ENCODE measurements around the gene SUMF1. TPM values are rescaled to one million over a fixed set of nuclear protein-coding genes. Genes with fewer than 3 reads are reported as not detected.
A peak's percentile ranks its signal among the peaks of the same experiment; 100 is the strongest.

Gene SUMF1
- total RNA-seq, 1 donor from 2014 or later = 61.2 TPM

DNA sequence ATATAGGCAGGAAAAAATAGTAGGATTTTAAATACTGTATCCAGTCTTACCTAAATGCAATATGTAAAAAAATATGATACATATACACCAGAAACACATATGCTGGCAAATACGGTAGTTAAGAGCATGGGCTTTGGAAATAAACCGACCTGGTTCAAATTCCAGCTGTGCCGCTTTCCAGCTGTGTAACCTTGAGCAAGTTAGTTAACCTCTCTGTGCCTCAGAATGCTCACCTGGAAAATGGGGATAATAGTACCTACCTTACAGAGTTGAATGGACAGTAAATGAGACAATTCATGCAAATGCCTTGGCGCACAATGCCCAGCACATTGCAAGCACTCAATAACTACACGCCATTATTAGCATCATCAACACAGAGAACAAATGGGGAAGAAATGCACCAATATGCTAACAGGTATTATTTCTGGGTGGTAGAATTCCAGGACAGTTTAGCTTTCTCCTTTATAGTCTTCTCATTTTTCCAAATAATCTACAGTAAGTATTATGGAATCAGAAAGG lies 50.6 kb downstream of the SUMF1 start:
- DNase-seq (ENCODE audit: low read depth, low spot score) = no peak

DNA sequence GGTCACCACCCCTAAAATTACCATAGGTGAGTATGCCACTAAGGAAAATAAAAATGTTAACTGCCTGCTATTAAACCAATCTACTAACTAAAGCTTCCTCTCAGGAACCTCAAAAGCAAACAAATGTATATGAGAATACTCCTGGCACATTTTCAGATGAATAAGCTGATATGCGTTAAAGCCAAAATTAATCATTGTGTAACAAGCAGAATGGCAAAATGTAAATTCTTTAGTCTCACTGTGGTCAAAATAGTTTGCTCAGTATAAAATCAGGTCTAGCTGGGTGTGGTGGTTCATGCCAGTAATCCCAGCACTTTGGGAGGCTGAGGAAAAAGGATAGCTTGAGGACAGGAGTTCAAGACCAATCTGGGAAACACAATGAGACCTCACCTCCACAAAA lies 53.6 kb downstream of the SUMF1 start:
- no peak for DNase-seq (ENCODE audit: low read depth, low spot score)

DNA sequence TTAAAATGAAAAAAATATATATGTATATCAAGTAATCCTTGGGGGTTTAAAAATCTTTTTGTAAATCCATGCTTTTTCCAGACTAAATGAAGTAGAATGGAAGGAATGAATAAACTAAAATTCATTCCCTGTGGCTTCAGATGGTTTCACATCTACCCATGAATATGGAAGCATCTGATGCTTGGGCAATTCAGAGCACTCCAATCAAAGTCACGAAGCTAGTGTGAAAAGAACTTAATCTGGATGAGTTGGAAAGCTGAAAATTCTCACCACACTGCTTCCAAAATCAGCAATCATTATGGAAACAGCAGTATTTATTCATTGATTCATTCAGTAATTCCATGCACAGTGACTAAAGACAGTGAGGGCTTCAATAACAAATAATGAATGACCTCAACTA lies 55.2 kb downstream of the SUMF1 start:
- no peak for DNase-seq (ENCODE audit: low read depth, low spot score)

DNA sequence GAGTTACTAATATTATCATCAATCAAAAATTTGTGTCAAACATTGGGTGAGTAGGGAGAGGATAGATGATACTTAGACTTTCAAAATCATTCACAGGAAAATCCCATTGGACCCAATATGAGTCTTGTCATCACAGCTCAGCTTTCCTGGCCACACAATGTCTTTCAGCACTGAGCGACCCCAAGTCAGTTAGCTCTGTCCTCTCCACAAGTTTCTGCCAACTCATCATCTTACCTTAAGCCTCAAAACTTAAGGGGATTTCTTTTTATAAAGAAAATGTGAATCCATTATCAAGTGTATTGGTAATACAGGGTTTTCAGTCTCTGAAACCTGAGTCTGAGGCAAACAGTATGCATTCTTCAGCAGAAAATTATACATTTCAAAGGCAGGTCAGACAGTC lies 55.8 kb downstream of the SUMF1 start:
- DNase-seq (ENCODE audit: low read depth, low spot score) = no peak

DNA sequence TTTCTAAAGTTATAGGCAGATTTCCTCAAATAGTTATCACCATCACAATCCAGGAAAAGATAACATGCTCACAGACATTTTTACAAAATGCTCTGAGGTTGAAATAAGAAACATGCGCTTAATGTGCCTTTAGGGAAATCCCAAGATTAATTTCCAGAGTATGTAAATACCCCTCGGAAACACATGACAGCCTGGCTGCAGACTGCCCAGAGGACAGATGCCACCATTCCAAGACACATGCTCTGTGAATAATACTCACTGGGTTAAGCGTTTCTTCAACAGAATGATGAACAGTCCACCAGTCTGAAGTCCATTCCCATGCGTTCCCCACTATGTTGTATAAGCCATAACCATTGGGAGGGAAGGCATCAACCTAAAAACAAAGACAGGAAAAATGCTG lies 56.5 kb downstream of the SUMF1 start:
- DNase-seq (ENCODE audit: low read depth, low spot score) = no peak

DNA sequence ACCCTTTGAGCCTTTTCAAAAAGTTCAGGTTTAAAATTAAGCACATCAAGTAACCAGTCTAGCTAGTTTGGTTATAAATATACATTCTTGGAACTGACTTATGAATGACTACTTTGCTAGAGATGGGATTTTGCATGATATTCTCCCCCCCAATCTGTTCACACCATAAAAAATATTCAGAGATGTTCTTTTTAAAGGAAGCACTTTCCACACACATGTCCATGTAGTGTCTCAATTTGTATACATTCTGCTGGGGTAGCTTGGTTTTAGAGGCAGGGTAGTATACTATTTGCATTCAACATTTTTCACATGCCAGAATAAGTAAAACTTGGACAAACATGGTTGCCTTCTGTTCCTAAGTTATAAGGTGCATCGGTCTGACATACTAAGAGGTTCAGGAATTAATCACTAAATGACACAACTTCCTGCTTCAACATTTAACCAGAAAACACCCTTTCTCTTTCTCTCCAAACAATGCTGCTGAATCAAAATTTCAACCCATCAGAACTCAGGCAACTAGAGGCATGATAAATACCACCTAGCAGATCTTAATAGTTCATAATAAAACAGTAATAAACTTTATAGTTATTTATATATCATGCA lies 57.0 kb downstream of the SUMF1 start:
- DNase-seq (ENCODE audit: low read depth, low spot score) = no peak

DNA sequence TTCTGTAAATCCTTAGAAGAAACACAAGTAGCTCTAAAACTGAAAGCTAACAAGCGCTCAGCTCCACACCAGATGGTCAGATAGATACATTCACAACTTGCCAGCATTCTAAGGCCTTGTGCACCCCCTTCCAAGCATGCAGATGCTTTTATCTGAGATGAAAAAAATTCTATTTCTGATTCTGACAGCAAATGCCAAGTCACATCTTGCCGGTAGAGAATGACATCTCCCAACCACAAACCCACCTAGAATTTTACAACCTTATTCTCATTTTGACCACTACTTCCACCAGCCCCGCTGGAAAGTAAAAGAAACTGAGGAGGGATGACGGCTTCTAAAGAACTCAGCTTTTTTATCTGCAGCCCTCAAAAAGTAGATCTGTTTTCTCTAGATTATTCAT lies 57.7 kb downstream of the SUMF1 start:
- DNase-seq (ENCODE audit: low read depth, low spot score) = no peak

DNA sequence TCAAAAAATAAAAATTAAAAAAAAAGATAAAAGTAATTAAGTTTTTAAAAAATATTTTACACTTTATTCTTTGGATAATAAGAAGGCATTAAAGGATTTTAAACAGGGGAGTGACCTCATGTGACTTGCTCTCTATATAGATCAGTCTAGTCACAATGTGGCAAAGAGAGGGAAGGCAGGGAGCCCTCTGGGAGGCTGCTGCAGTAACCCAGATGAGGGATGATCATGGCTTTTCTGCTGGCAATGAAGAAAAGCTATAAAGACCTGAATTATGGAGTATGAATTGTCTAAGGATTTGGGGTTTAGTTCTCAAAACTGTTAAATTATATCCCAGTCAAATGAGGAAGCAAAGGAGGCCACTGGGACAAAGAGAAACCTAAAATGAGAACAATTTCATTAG lies 58.1 kb downstream of the SUMF1 start:
- DNase-seq (ENCODE audit: low read depth, low spot score) = no peak

DNA sequence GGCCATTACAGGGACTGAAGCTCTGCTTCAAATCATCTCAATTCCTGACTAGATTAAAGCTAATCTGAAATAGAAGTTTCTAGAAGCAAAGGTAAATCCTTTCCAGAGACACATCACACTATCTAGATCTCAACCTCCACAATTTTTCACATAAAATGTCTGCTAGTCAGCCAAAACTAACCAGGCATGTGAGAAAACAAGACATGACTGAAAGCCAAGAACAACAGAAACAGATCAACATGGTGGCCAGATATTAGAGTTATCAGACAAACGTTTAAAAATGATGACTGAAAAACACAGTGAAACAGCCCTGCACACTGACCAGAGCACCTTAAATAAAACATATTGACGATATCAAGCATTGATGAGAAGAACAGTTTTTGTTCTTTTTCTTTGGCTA lies 59.1 kb downstream of the SUMF1 start:
- no peak for DNase-seq (ENCODE audit: low read depth, low spot score)

DNA sequence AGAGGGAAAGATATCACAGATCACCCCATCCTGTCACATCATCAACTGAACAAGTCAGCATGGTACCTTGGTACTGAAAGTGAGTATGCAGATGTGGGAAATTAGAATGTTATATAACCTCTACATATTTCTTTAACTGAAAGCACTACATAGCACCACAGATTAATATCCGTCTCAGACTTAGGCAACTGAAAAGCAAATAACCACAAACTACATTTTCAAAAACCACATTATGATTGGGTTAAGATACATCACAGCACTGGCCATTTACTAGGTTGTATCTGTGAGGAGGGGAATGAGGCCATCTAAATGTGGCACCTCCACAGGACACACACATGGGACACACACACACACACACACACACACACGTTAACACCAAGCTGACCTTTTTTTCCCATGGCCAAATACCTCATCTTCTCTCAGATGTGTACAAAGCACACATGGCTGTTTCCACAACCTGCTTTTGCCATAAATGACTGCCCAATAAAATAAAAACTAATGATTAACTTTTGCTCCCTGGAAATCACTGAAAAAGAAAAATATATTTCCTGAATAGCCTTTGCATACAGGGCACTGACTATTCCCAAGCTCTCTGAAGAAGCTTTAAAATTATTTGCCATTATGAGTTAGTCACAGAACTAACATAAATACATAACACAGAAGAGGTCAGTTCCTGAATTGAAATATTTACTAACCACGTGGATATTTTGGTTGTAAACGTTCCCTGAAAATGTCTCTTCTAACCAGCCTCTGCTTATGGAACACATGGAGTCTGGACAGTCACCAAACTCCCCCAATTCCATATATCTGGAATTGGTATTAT lies 60.1 kb downstream of the SUMF1 start:
- DNase-seq (ENCODE audit: low read depth, low spot score) = no peak

DNA sequence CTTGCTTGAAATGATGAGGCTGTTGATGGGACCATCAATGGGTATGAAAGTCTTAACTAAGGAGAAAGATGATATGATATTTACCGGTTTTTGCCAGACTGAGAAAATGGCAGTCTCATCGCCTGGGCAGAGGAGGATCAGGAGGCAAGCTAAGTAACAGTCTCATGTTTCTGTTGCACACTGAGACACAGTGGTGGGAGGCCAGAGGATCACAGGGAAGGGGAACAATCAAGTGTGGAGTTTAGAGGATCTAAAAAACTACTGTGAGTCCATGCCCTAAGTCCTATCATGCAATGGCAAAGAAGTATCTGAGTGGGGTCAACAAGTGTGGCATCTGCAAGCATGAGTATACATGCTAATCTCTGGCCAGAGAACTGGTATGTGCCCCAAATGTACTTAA lies 62.2 kb downstream of the SUMF1 start:
- DNase-seq (ENCODE audit: low read depth, low spot score) = no peak

DNA sequence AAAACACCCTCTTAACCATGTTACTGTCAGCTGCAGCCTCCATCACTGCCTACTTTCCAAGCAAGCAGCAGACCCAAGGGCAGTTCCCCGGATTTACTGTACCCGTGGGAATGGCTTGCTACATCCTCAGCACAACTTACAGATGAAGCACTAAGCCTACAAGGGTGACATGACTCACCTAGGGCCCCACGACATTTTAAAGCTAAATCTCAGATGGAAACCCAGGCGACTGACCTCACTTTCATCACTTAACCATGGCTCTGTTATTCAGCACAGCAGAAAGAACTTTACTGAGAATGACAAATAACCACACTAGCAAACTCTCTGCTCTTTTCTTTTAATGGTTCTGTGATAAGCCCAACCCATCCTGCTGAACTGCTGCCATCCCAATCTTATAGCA lies 65.6 kb downstream of the SUMF1 start:
- DNase-seq (ENCODE audit: low read depth, low spot score) = no peak

DNA sequence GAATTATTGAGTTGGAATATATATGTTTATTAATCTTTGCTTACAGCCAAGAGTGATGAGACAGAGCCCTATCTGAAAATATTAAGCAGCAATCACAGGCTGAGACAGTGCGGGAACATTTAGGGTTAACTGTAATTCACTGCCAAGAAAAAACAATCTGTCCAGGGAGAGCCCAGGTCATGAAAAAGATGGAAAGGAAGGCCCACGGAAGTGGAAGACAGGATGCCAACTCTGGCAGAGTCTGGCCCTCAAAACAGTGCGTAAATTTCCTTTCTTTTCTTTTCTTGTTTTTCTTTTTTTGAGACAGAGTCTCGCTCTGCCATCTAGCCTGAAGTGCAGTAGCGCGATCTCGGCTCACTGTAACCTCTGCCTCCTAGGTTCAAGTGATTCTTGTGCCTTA lies 67.6 kb downstream of the SUMF1 start:
- DNase-seq (ENCODE audit: low read depth, low spot score) = no peak

DNA sequence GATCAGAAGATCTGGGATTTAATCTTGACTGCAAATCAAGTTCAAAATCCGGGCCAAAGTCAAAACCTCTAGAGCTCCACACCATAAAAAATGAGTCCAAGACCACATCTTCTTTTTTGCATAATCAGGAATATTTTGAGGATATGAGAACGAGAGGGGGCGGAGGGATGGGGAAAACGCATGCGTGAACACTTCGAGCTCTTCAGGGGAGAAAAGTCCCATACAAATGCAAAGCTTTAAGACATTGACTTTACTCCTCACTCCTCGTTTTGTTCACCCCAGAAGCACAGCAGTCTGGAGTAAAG lies 68.2 kb downstream of the SUMF1 start:
- DNase-seq (ENCODE audit: low read depth, low spot score) = no peak

DNA sequence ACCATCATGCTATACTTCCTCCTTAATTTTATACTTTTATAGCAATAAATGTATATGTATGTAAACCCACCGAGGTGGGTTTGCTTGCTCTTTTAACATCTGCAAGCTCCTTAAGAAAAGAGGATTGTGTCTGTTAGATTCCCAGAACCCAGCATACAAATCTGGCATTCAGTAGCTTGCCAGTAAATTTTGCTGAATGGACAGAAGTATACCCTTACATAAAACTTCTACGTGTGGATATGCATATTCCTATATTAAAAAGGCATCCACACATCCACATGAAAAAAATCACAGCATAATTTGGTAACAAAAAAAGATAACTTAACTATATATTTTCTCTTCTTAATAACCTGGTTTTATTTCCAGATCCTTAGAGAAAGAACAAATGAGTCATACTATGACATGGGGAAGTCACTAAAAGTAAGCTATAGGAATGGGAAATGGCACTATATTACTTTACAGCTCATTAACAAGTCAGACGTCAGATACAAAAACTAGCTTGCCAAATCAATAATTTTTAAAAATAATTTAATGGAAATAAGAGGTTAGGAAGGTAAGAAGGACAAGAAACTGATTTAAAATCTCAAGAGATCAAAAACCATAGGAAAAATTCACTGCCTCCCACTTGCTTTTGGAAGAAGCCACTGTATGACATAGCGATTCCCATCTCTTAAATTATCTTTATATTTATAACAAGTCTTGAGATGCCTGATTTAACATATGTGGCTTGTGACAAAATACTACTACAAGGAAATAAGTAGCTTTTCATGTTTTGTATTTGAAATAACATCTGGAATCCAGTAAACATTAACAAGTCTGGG lies 68.7 kb downstream of the SUMF1 start:
- DNase-seq (ENCODE audit: low read depth, low spot score) = no peak

DNA sequence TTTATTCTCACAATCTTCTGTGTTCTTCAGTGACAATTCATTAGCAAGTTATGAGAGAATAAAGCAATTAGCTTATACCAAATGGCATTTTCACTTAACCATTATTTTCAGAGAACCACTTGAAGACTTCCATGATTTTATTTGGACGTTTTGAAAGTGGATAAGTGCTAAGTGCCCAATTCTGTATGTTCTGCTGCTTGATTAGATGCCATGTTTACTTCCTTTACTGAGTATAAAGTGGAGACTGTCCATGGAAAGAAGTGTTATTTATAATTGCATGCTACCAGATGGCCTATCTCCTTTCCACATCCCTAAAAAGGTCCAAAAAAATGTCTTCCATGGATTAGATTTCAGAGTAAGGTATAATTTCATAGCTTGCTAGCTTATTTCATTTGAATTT lies 69.6 kb downstream of the SUMF1 start:
- no peak for DNase-seq (ENCODE audit: low read depth, low spot score)

DNA sequence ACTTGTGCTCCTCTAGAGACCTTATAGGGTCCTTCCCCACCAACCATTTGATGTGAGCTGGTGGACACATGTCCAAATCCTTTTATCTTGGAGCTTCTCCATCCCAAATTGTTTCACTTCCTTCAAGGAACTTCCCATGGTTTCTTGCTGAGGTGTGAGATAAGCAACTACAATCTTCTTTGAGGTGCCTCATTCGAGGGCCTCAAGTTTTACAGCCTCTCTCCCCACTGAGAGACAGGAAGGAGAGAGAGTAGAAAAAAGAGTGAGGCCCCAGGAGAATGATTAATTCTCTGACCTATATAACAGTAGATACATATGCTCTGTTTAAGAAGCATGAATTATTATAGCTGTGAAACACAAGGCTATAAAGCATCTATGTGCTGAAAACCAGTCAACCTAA lies 70.5 kb downstream of the SUMF1 start:
- no peak for DNase-seq (ENCODE audit: low read depth, low spot score)

DNA sequence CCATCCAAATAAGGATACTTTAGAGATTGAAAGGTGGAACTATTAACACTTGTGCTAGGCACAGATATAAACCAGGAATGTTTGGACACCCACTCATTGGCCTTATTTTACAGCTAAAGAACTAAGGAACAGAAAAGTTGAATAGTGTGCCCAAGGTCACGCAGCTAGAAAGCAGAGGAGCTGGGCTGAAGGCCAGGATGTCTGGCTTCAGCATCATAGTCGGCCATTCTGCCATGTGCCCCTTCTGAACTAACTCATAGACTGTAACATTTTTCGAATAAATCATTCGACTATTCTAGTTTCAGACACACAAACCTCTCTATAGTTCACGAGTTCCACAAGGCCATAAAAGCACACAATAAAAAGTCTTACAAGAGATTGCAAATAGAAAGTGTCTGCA lies 71.1 kb downstream of the SUMF1 start:
- no peak for DNase-seq (ENCODE audit: low read depth, low spot score)

DNA sequence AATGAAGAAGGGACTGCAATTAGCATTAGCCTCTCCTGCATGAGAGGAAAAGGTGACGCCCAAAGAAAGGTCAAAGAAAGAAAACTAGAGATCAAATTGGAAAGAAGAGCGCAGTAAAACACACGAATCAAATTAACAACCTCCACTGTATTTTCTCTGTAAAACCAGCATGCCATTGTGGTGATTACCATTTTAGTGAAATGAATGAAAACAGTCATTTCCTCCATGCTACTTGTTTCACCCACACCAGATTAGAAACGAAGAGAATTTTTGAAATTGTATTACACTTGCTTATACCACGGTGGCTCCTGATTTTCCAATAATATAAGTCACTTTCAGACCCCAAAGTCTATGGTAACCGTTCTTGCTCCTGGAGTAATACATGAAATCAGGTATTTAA lies 71.6 kb downstream of the SUMF1 start:
- no peak for DNase-seq (ENCODE audit: low read depth, low spot score)

DNA sequence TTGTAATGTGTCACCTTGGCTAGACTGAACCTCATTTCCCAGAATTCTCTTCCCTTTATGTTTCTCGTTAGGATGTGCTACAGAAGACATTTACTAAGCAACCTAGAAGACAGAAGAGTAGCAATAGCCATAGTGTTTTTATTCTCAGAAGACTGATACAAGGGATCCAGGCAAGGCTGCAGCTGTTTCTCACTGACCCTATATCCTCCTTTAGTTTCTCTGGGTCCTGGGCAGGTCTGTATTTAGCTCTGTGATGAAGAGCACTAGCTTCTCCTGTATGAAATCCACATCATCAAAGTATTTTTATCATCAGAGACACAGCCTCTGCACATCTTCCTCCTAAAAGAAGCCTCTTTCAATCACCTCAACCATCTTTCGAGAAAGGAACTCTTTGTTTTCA lies 72.5 kb downstream of the SUMF1 start:
- DNase-seq (ENCODE audit: low read depth, low spot score) = no peak

DNA sequence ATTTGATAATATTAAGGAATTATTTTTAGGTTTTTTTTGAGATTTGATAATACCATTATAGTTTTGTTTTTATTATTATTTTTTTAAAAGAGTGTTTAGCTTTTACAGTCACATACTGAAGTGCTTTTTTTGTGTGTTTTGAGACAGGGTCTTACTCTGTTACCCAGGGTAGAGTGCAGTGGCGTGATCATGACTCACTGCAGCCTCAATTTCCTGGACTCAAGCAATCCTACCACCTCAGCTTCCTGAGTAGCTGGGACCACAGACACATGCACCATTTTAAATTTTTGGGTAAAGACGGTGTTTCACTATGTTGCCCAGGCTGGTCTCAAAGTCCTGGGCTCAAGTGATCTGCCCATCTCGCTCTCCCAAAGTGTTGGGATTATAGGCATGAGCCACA lies 73.0 kb downstream of the SUMF1 start:
- DNase-seq (ENCODE audit: low read depth, low spot score) = peak; percentile 52

DNA sequence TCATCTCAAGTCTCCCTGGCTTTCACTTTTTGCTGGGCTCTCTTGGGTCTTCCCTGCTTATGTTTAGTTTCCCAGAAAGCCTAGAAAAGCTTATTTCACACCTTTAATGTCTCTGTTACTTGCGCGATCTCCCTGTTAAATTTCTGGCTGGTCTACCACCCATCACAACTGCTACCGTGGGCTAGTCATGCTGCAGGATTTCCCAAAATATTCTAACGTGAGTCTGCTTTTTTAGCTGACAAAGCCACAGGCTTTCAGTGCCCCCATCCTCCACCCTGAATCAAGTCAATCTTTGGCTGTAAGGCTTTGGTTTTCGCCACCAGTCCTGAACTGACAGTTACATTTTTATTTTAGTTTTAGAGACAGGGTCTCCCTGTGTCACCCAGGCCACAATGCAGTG lies 74.1 kb downstream of the SUMF1 start:
- DNase-seq (ENCODE audit: low read depth, low spot score) = no peak

Measured in pulmonary artery endothelial cell (primary cell).